NCI-H524 (cell line): ENCODE measurements around the gene ZC3H12D.

Experiments
- DNase-seq, 2 experiments: peaks; one replicate each; lab custom pipeline; 2025; lab: John Stamatoyannopoulos, UW

ZC3H12D gene

GRCh38 chr6:149443411-149444181 is 41.2 kb downstream of the ZC3H12D start:
- DNase-seq: no peak

DNA sequence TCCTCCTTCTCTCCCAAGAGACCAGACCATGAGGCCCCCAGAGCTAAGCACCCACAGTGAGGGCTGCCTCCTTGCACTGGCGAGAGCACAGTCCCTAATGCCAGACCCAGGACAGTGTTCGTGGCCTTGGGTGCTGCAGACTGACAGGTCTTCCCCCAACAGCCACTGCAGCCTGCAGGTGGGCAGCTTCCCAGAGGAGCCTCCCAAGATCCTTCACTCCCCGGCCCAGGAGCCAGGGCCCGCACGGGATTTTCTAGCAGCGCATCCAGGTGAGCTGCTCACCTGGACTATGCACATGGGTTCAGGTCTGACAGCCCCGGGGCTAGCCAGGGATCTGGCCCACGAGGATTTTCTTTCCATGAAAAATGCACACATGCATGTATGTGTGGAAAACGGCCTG is 43.1 kb downstream of the ZC3H12D start:
- no peak for DNase-seq

GRCh38 chr6:149440735-149441671 is 43.8 kb downstream of the ZC3H12D start:
- no peak for DNase-seq

DNA sequence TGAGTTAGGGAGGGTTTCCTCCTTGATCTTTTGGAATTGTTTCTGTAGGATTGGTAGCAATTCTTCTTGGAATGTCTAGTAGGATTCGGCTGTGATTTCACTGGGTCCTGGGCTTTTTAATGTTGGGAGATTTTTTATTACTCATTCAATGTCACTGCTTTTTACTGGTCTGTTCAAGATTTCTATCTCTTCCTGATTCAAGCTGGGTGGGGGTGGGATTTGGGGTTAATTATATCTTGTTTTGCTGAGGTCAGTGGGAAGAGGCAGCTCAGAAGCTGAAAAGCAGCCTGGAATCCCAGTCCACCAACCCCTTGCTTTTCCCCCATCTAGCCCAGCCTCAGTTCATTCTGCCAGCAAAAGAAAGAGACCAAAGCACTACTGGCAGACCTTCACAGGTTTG is 45.2 kb downstream of the ZC3H12D start:
- no peak for DNase-seq

- no peak for DNase-seq
These were observed 46.0 kb downstream of the ZC3H12D start for GRCh38 chr6:149438855-149439254.

- DNase-seq: no peak
These were observed 47.6 kb downstream of the ZC3H12D start for GRCh38 chr6:149437212-149437611.

GRCh38 chr6:149436647-149437046 is 48.2 kb downstream of the ZC3H12D start:
- no peak for DNase-seq

DNA sequence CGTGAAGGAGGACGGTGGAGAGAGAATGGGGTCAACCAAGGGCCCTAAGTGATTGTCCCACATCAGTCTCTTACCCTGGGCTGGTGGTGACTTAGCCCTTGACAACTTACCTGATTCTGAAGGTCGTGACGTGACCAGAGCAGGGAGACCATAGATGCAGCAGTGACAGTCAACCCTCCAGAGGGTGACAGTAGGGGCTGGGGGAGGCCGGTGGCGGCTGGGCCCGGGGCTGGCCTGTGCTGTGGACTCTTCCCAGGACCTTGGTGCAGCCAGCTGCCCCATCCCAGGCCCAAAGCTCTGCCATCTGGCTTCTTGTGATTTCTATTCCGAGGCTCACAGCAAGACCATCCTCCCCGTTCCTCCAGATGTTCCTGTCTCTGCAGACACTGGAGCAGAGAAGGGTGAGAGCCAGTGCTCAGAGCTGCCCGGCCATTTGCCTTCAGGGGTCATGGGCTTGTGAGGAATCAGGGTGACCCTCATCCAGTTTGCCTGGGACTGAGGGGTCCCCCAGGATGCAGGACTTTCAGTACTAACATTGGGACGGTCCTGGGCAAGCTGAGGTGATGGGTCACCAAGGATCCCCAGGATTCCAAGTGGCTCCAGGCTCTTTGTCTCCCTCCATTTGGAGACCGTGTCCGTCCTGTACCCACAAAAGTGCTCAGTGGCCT is 48.8 kb downstream of the ZC3H12D start:
- no peak for DNase-seq

- no peak for DNase-seq
These were observed 50.9 kb downstream of the ZC3H12D start for GRCh38 chr6:149433881-149434280.

DNA sequence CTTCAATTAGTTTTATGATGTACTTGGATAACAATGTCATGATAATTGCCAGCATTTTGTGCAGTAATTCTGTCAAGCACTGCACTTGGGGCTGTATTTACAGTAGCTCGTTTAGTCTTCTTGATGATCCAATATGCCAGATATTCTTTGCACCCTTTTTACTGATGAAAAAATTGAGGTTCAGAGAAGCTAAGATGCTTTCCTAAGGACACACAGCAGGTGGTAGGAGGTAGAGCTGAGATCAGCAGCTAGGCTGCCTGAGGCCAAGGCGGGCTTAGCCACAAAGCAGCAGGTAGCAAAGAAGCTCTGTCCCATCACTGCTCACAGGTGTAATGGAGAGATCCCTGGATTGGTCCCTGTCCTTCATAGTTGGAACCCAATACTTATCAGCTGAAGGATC is 51.4 kb downstream of the ZC3H12D start:
- no peak for DNase-seq

- DNase-seq: peak; percentile 84 to 94
These were observed 52.7 kb downstream of the ZC3H12D start for GRCh38 chr6:149431905-149432775.

DNA sequence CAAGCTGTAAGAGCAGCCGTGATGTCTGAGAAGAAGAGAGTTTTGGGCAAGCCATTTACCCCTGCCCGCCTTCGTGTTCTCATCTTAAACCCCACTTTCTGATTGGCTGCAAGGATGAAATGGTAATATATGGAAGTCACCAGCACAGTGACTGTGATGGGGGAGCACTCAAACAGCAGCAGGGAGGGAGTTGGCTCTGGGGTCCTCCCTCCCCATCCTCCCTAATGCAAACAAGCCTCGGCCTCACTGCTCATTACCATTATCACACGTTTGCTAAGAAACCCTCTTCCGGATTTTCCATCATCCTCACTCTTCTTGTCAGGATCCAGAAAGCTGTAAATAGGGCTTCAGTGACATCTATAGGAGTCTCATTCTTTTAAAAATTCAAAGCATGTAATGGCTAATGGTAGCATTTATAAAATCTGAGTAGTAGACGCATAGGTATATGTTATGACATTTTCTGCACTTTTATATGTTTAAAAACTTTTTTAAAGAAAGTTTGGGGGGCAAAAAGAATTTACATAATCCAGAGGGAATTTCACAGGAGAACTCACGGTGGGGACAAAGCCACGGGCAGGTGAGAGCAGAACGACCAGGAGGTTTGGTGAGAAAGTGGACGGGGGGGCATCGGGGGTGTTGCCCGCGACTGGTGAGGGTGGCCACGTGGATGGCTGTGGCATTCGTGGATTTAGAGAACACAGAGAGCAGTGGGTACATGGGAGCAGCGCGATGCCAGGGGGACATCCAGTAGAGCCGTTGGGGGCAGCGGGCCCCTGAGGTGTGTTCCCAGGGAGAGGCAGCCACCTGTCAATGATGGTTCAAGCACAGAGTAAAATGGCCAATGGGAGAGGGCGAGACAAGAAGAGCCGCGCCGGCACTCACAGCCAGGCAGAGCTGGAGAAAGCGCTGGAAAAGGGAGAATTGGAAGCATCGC is 55.1 kb downstream of the ZC3H12D start:
- no peak for DNase-seq

- DNase-seq: no peak
These were observed 56.2 kb downstream of the ZC3H12D start for GRCh38 chr6:149428606-149429005.

DNA sequence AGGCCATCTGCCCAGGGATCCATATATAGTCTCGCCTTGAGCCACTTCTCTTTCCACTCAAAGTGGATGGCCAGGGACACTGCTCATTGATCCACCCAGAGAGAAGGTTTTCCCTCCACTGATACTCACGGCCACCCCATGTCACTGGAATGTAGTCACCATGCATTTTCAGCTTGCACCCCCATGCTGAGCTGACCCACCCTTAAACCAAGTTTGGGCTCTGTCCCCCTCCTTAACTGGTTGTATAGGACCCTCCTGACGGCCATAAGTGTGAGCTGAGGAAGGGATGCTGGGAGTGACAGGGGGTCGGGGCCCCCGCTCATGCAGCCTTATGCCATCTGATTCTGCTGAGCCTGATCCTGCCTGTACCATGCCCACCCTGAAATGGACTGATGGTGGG is 59.1 kb downstream of the ZC3H12D start:
- DNase-seq: no peak

- DNase-seq: no peak
These were observed 59.6 kb downstream of the ZC3H12D start for GRCh38 chr6:149425224-149425623.

DNA sequence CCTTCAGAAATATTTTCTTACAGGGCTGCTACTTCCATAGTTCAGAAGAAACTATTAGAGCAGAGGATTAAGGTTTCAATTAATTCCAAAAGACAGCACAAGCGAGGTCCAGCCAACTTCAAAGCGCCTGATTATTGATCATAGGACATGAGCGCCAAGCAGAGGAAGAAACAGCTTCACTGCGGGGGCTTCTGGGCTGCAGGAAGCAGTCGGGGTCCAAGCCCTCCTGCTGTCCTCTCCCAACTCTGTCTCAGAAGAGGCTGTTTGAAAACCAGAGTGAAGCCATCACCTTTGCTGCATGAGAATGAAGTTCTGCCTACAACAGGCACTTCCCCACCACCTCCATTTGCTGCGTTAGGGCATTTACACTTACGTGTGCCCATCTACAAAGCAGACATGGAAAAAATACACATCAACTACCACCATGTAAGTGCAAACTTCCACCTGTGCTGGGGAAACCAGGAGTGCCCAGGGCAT is 60.8 kb downstream of the ZC3H12D start:
- no peak for DNase-seq

DNA sequence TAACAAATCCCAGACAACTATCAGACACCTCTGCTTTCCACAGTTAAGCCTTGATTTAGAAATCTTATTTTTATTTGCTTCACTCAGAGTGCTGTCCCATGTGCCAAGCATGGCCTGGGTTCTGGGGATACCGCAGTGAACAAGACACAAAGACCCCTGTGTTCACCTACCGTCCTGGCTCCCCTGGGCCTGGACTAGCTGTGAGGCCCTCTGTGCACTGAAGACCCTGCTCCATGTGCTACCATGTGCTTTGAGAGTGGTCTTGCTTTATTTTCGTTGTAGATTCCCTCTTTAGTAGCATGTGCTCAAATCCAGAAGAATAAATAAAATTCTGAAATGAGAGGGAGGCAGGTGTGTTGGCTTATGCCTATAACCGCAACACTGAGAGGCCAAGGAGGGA is 62.2 kb downstream of the ZC3H12D start:
- no peak for DNase-seq

DNA sequence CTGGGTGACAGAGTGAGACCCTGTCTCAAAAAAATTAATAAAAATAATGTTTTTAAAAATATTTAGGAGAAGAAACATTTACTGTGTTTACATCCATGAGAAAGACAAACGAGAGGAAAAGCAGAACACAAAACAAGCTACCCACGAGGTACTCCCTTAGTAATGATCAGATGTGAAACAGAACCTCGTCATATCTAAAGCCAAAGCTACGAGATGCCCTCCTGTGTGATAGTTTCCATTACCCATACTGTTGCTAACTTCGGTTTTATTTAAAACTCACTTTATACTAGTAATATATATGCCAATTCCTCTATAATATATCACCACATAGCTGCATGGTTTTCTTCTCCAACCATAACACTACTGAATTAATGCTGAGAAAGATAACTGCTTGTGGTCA is 63.7 kb downstream of the ZC3H12D start:
- no peak for DNase-seq

- DNase-seq: no peak
These were observed 65.0 kb downstream of the ZC3H12D start for GRCh38 chr6:149419696-149420404.

GRCh38 chr6:149414821-149415220 is 70.0 kb downstream of the ZC3H12D start:
- no peak for DNase-seq
